Measurements from ENCODE around the gene KLHL17.
A peak's percentile ranks its signal among the peaks of the same experiment; 100 is the strongest.
"Not testable (repeated sequence)": the region's sequence is repeated elsewhere in the genome, so short reads cannot be mapped to it uniquely, and the experiment has no call there.

The KLHL17 gene

GRCh38 chr1:982765-983436 is 22.5 kb downstream of the KLHL17 start:
- DNase-seq (ENCODE audit: low read depth) = no peak

DNA sequence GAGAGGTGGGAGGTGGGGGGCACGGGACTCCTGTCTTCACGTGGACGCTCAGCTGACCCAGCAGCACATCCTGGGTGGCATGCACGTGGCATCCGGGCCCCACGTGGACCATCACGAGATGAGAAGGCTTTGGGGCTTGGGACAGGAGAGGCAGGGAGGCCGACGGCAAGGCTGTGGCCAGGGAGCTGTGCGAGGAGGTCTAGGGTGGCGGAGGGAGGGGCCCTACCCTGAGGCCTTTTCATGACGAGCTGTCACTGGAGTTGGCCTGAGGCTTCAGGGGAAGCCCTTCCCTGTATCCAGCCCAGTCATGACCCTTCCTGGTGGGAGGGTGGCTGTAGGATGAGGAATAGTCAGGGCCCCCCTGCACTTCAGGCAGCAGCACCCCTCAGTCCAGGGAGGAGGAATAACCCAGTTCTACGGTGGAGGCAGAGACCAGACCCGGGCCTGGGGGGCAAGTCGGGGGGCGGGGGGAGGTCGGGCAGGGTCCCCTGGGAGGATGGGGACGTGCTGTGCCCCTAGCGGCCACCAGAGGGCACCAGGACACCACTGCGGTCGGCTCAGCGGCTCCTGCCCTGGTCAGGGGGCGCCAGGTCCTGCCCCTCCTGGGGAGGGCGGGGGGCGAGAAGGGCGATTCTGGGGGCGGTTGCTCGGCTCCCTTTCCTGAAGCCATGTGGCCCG is 23.6 kb downstream of the KLHL17 start:
- no peak for DNase-seq (ENCODE audit: low read depth)

DNA sequence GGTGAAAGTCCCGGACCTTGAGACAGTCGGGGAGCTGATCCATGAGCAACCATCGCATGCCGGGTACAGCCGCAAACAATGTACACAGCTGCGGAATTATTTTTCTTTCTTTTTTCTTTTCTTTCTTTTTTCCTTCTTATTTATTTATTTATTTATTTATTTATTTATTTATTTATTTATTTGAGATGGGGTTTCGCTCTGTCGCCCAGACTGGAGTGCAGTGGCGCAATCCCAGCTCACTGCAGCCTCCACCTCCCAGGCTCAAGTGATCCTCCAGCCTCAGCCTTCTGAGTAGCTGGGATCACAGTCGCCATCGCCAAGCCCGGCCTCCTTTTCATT is 24.1 kb downstream of the KLHL17 start:
- DNase-seq (ENCODE audit: low read depth) = no peak

DNA sequence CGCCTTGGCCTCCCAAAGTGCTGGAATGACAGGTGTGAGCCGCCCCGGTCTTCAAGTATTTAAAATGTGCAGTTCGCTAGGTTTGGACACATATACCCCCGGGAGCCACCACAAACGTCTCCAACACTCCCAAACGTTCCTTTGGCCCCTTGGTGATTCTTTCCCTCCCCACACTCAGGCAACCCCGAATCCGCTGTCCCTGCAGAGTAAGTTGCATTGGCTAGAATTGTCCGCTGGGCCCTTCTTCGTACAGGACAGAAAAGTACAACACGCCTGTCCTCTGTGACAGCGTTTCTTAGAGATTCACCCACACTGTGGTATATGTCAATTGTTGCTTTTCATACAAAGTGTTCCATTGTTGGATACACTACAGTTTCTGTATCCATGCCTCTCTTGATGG is 24.7 kb downstream of the KLHL17 start:
- DNase-seq (ENCODE audit: low read depth) = no peak

GRCh38 chr1:988061-988460 is 27.7 kb downstream of the KLHL17 start:
- not testable (repeated sequence) for DNase-seq (ENCODE audit: low read depth)

DNA sequence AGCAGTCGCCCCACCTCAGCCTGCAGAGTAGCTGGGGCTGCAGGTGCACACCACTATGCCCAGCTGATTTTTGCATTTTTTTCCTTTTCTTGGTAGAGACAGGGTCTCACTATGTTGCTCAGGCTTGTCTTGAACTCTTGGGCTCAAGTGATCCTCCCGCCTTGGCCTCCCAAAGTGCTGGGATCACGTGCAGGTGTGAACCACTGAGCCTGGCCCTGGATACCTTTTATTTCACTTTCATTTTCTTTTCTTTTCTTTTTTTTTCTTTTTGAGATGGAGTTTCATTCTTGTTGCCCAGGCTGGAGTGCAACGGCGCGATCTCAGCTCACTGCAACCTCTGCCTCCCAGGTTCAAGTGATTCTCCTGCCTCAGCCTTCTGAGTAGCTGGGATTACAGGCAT is 30.9 kb downstream of the KLHL17 start:
- not testable (repeated sequence) for DNase-seq (ENCODE audit: low read depth)

DNA sequence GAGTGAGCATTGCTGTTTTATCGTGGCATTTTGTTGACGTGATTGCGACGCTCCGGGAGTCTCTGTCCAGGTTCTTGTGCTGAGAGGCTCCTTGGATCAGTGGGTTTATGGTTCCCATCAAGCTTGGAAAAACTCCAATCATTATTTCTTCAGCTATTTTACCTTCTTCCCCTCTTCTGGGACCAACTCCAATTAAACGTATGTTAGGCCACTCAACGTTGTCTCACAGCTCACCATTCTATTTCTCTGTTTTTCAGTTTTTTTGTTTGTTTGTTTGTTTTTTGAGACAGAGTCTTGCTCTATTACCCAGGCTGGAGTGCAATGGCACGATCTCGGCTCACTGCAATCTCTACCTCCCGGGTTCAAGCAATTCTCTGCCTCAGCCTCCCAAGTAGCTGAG is 31.5 kb downstream of the KLHL17 start:
- DNase-seq (ENCODE audit: low read depth) = no peak

- DNase-seq (ENCODE audit: low read depth) = no peak
These were observed 32.0 kb downstream of the KLHL17 start for GRCh38 chr1:992362-992761.

- DNase-seq (ENCODE audit: low read depth) = no peak
These were observed 33.1 kb downstream of the KLHL17 start for GRCh38 chr1:993379-993995.

DNA sequence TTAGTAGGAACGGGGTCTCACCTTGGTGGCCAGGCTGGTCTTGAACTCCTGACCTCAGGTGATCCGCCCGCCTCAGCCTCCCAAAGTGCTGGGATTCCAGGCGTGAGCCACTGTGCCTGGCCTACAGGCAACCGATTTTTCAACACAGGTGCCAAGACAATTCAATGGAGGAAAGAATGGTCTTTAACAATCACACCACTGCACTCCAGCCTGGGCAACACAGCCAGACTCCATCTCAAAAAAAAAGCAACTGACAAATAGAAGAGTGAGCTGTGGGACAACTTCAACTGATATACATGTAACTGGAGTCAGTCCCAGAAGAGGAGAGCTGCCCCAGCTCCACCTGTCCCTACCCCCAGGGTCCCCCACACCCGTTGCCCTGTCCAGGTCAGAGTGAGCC is 34.2 kb downstream of the KLHL17 start:
- DNase-seq (ENCODE audit: low read depth) = not testable (repeated sequence)

- no peak for DNase-seq (ENCODE audit: low read depth)
These were observed 35.6 kb downstream of the KLHL17 start for GRCh38 chr1:995665-996633.

DNA sequence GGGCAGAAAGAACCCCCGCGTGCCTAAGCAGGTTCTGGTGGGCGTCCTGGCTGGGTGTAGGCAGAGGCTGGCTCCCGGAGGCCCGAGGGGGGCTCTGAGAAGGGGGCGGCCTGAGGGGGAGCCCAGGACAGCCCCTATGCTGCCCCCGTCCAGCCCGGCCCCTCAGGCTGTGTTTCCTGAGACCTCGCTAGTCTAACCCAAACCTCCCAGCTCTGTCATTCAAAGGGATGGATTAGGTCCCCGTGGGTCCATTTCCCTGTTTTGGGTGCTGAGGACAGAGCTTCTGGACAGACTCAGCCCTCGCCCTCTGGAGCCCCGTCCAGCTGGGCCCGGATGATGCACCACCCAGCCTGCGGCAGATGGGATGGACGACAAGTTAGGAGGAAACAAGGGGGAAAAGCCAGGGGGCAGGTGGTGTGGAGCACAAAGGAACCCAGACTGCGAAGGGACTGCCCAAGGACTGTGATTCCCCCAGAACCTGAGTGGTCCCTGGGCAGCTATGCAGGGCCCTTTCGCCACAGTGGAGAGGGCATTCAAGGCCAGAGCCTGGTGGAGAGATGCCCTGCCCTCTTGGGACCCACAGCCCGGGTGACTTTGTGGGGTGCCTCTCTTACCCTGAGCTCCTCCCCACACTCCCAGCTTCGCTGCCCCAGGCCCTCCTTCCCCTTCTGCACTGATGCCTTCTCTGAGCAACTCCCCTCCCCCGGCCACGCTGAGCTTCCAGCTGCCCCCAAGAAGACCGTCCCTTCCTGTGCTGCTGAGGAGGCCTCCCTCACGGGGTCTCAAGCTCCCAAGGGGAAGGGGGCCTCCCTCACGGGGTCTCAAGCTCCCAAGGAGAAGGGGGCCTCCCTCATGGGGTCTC is 36.7 kb downstream of the KLHL17 start:
- DNase-seq (ENCODE audit: low read depth) = no peak

GRCh38 chr1:997713-997992 is 37.3 kb downstream of the KLHL17 start:
- no peak for DNase-seq (ENCODE audit: low read depth)

DNA sequence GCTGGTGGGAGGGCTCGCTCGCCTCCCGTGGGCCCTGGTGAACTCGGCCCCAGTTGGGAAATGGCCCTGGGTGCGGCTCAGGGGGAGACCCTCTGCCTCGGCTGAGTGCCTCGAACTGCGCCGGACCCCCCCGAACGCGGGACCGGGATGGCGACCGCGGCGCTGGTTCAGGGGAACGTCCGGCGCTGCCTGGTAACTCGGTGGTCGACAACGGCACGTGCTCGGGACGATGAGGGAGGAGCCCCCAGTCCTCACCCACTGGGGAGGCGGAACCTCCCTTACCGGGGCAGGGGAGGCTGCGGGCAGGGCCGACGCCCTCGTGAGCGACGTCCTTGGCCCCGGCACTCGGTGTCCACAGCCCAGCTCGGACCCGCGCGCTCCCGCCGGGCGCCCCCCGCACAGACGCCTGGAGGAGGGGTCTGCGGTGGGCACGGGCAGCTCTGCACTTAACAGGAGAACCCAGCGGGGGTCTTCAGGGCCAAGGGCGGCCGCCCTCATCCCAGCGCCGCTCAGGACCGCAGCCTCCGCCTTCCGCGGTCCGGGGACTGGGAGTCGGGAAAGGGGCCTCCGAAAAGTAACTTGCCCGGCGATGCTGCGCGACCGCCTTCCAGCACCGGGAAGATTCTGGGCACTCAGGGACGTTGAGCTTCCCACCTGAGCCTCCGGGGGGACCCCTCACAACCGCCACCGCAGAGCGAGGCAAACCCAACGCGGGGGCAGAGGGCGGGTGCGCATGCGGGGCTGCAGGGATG is 37.8 kb downstream of the KLHL17 start:
- DNase-seq (ENCODE audit: low read depth) = no peak

- no peak for DNase-seq (ENCODE audit: low read depth)
These were observed 38.3 kb downstream of the KLHL17 start for GRCh38 chr1:998745-998994.

DNA sequence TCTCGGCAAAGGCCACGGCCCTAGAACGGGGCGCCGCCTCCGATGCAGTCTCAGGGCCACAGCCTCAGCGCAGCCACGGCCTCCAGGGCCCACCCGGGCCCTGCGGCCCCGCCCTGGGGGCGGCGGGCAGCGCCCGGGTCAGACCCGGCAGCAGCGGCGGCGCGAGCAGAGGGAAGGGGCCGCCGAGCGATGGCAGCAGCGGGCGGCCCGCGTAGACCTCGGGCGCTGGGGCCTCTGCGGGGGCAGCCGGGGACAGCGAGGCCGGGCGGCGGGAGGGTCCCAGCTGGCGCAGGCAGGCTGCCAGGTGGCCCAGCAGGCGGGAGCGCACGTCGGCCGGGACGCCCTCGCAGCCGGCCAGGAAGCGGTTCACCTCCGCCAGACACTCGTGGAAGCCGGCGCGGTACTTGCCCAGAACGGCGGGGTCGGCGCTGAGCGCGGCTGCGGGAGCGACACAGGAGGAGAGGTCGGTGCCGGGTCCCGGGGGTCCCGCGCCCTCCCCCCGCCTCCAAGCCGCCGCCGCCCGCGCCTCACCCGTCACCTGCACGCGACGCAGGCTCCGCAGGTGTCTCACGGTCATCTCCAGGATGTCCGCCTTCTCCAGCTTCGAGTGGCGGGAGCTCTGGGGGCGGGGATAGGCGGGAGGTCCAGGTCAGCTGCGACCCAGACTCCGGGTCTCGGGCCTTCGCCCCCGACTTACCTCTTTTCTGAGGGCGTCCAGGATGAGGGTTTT is 38.8 kb downstream of the KLHL17 start:
- no peak for DNase-seq (ENCODE audit: low read depth)

GRCh38 chr1:999725-1000356 is 39.5 kb downstream of the KLHL17 start, which contains the start of gene HES4:
HES4 (minus strand) TSS chr1:1000097; CDS start chr1:999973, 124 bp downstream.
- DNase-seq (ENCODE audit: low read depth) = peak; percentile 51

DNA sequence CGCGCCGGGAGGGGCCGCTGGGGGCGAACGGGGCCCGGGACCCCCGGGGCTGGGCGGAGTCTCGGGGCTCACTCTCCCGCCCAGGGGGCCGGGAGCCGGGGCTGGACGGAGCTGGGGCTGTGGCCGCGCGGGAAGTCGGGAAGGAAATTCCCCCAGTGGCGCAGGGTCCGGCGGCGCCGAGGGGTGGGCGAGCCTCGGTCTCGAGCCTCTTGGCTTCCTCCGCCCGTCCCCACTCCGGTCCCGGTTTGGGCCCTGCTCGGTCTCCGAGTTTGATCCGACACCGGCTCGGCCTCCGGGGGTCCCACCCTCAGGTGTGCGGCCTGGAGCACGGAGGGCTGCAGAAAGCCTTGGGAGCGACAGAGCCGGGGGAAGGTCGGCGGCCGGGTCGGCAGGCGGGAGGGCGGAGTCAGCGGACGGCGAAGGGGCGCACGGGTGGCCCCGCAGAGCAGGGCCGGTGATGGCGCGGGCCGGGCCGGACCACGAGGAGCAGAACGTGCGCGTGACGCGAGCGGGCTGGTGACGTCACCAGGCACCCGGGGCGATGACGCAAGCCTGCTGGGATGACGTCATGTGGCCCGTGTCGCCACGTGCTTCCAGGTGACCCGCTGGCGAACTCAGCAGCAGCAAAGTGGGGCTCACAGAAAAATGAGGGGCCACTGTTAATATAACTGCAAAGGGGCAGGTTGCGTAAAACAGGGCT is 40.1 kb downstream of the KLHL17 start:
- peak; percentile 57 for DNase-seq (ENCODE audit: low read depth)

DNA sequence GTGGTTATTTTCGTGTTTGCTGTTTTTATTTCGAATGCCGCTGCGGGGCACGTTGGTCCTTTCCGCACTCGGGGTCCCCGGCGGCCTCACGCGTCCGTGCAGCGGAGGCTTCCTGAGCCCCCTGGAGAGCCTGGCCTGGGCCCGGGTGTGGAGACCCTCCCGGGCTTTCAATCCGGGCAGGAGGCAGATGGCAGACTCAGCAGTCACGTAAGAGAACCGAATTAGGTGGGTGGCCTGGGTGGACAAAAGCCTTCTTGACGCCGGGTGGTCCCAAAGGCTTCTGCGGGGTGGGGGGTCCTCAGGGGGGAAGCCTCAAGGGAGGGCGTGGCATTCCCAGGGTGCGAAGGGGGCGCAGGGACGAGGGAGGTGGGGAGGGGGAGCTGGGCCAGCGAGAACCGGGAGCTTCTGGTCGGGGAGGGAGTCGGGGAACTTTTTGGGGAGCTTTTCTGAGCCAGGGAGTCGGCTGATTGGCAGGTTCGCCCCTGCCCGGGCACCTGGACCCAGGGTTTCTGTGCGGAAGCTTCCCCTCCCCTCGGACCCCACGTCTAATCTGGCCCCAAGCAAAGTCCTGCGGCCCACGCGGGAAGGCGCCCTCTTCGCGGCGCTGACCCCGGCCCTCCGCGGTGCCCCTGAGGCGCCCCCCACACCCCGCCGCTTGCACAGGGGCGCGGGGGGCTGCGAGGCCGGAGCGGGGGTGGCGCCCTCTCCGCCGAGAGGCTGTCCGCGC is 40.8 kb downstream of the KLHL17 start:
- no peak for DNase-seq (ENCODE audit: low read depth)

Measured in T-helper 22 cell (primary cell).